CMK (cell line): ENCODE data around the gene ASAH2B.

Experiments
- DNase-seq: peaks from one replicate; pipeline ENCODE4 v3.0.0-alpha.2; 2010; ENCODE audit warnings: low read depth

ASAH2B gene

GRCh38 chr10:50798297-50798696 lies 58.6 kb downstream of the ASAH2B start:
- no peak for DNase-seq

GRCh38 chr10:50799595-50799994 lies 59.9 kb downstream of the ASAH2B start:
- no peak for DNase-seq

GRCh38 chr10:50805981-50806622 lies 66.4 kb downstream of the ASAH2B start:
- DNase-seq = no peak

- DNase-seq = no peak
These were observed 68.4 kb downstream of the ASAH2B start for GRCh38 chr10:50807851-50808776.
